GM21447 (cell line): ENCODE data around the gene COL9A2.

Experiments used
- ATAC-seq: cut with Tn5 transposase; IDR thresholded peaks from one replicate; pipeline ENCODE4 v1.9.1; 2021; ENCODE audit not compliant: unreplicated experiment

COL9A2 gene

GRCh38 chr1:40264354-40264781, 52.7 kb downstream of the COL9A2 start:
- ATAC-seq: no peak

- no peak for ATAC-seq
Measured at GRCh38 chr1:40258445-40258769, 58.7 kb downstream of the COL9A2 start.

- peak; percentile 82 for ATAC-seq
Measured at GRCh38 chr1:40257688-40258444, 59.2 kb downstream of the COL9A2 start, which contains the start of gene ZMPSTE24. TSS of gene ZMPSTE24 (plus strand) at chr1:40258236. CDS start at chr1:40258272, 36 bp downstream.

GRCh38 chr1:40257313-40257687, 59.8 kb downstream of the COL9A2 start:
- ATAC-seq: peak; percentile 7

DNA sequence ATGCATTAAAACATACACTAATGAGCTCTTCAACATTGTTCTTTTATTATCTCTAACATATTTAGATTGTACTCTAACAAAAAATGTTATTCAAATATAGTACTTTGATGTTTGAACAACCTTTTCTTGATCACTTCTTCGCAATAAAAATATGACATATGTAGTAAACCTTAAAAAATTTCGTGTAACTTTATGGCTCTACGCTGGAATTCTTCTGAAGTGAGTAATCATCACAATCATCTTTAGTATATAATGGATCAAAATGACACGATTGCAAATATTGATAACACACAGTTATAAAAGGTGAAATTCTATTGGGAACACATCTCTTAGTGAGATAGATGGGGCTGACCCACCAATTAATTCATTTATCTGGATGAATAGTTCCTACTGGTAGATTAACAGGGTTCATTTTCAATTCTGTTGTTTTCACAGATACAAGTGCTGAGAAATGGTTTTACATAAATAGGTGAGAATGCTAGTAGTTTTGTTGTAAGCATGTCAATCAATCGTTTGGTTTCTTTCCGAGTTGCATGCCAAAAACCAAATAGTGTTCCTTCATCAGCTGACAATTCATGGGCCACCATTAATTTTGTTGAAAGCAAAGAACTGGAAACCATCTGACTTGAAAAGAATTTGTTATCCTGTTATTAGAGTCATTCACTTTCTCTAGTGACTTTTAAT, 60.5 kb downstream of the COL9A2 start:
- no peak for ATAC-seq

GRCh38 chr1:40255231-40255630, 61.9 kb downstream of the COL9A2 start:
- ATAC-seq: no peak

DNA sequence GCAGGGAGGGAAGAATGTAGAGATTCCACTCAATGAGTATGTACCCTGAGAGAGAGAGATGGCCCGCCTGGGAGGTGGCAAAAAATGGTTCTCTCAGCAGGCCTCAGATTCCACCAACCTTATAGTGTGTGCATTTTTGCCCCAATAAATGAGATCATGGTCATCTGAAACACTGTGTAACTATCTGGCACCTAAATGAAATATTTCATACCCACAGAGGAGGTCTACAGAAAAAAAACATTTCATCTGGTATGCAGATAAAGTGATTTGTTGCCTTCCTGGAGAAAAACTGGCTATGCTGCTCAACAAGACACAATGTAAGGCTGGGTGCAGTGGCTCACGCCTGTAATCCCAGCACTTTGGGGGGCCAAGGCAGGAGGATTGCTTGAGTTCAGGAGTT, 64.5 kb downstream of the COL9A2 start:
- ATAC-seq: no peak

GRCh38 chr1:40251456-40251855, 65.6 kb downstream of the COL9A2 start:
- no peak for ATAC-seq
